GM13976 (cell line): Measurements from ENCODE around the gene RAP2A.

Experiments
- DNase-seq: peaks from one replicate; pipeline ENCODE4 v3.0.0; 2012; ENCODE audit warnings: low spot score
- in situ Hi-C: fragments of 300-500 bp; cut with MboI; formaldehyde crosslinking; loops from one replicate; pipeline ENCODE4 v1.12.0; 2022; ENCODE audit warnings: low sequenced_read_pairs, mixed read lengths, inconsistent platforms; ENCODE audit not compliant: unreplicated experiment
- TF ChIP-seq, protein P1 (sequence below): IDR thresholded peaks from 2 replicates; pipeline ENCODE4 v1.5.1; 2012; ENCODE audit warnings: borderline replicate concordance, mild to moderate bottlenecking; ENCODE audit not compliant: insufficient read depth; ENCODE audit errors: extremely low read depth, missing control alignments, control extremely low read depth

Gene RAP2A

DNA sequence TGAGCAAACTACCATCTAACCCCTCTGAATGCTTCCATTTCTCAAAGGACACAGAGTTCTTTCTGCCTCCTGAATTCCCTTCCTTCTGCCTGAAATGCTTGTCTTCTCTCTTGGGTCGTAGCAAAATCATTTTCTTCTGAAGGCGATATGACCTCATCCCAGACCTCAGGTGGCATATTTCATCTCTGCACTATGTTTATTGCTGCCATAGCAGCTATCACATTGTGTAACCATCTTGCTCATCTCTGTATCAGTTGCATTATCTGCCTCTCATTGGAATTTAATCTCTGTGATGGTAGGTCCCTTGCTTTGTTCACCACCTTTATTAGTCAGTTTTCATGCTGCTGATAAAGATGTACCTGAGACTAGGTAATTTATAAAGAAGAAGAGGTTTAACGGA lies 32.5 kb upstream of the RAP2A start:
- in situ Hi-C loops, result no loop called here
- DNase-seq, result no peak
- TF ChIP-seq, protein P1, sequence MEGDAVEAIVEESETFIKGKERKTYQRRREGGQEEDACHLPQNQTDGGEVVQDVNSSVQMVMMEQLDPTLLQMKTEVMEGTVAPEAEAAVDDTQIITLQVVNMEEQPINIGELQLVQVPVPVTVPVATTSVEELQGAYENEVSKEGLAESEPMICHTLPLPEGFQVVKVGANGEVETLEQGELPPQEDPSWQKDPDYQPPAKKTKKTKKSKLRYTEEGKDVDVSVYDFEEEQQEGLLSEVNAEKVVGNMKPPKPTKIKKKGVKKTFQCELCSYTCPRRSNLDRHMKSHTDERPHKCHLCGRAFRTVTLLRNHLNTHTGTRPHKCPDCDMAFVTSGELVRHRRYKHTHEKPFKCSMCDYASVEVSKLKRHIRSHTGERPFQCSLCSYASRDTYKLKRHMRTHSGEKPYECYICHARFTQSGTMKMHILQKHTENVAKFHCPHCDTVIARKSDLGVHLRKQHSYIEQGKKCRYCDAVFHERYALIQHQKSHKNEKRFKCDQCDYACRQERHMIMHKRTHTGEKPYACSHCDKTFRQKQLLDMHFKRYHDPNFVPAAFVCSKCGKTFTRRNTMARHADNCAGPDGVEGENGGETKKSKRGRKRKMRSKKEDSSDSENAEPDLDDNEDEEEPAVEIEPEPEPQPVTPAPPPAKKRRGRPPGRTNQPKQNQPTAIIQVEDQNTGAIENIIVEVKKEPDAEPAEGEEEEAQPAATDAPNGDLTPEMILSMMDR, result no peak

DNA sequence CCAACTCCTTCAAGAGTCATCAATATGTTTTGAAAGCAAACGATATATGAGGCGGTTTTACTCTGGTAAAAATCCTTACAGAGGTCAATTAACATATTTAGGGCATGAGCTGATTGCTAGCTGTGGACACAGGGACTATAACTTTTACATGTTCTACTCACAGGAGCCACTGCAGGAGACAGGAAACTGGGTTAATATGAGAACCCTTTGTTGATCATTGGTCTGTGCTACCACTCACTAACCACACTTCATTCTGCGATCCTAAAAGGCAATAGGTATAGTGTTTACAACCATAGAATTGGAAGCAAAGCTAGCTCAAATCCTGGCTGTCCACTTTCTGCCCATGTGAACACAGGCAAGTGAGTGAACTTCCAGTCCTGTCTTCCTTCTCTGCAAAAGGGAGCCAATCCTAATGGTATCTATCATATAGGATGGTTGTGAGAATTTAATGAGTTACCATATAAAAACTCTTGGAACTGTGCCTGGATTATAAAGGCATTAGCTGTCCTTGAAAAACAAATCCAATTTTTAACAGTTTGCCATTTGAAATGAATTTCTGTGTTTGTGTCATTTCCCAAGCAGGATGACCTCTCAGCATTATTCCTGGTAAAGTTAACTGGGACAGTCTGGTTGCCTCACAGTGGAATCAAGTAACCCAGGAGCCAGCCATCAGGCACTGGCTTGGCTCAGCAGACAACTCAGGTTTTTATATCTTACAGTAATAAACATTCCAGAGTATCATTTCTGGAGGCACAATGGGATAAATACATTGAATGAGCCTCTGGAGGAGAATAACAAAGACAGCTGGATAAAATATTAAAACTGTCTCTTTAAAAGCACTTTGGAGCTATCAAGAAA lies 29.8 kb upstream of the RAP2A start:
- no peak for DNase-seq
- in situ Hi-C loops, result no loop called here
- TF ChIP-seq, protein P1, result no peak

DNA sequence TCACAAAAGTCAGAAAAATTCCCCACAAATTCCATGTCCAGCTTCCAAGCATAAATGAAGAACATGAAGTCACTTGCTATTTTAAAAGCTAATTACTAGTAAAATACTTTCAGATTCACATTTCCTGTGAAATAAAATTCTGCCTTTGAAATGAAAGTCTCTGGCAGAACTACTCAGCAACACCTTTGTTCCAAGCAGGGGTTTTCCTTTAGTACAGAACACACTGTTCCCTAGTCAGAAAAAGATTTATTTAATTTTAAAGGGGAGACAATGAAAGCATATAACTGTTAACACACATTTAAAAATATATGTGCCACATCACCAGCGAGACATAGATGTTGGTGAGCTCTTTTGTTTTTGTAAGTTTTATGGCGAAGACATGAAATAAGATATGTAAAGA lies 26.4 kb upstream of the RAP2A start:
- in situ Hi-C loops, result no loop called here
- DNase-seq, result no peak
- TF ChIP-seq, protein P1, result no peak

DNA sequence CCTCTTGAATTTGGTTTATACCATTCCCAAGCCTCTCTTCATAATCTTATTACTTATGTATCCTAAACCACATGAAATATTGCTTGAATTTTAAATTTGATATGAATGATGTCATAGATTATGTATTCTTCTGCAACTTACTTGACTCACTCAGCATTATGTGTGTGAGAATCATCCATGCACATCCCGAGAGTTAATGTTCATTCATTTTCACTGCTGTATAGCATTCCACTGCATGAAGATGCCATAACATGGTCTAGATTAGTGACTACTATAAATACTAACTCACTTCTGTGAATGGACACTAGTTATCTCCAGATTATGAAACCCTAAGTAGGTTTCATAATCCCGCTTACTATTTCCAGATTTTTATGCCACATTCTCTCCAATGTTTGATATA lies 25.0 kb upstream of the RAP2A start:
- in situ Hi-C loops, result no loop called here
- DNase-seq, result no peak
- TF ChIP-seq, protein P1, result no peak

DNA sequence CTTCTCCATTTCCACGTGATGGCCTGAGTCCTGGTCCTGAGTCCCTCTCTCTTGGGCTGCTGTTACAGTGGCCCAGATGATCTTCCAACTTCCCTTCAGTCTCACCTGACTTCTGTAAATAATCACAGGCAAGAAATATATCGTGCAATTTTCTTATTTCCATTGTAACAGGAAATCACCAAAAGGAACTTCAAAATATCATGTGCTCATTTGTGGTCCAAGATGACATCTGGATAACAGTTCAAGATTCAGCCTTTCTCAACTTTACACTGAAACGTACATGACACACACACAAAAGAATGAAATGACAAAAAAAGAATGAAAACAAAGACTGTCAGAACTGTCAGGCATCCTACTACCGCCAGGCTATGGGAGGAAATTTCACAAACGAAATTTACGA lies 22.0 kb upstream of the RAP2A start:
- TF ChIP-seq, protein P1, result no peak

DNA sequence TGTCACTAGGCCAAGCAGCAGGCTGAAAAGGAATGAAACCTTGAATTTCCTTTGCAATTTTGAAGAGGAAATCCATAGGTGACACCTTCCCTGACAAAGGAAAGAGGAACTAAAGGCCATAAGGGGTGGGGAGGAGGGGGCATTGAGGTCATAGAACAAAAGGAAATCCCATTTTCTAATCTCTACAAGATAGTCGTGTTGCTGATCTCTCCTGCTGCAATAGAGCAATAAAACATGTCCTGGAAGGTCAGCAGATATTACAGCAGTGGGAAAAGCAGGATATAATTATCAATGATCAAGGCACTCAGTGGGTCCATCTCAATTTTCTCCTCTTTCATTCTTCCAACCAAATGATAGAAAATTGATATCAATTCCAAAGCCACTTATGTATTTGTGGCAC lies 20.3 kb upstream of the RAP2A start:
- DNase-seq, result no peak
- TF ChIP-seq, protein P1, result no peak
- in situ Hi-C loops, result no loop called here

More for the DNA sequence above, 22.0 kb upstream of the RAP2A start:
- in situ Hi-C loops, result no loop called here
- DNase-seq, result no peak
